ENCODE data around the gene RNF180.

The RNF180 gene

GRCh38 chr5:64165500-64166200, at the start of gene RNF180:
Gene RNF180, plus strand, starts transcription at chr5:64165843. Its CDS starts 34,965 bp downstream, at chr5:64200808.
- DNase-seq, result no peak

GRCh38 chr5:64125521-64125920, 40.1 kb upstream of the RNF180 start:
- DNase-seq, result no peak

- DNase-seq, result no peak
These were observed 39.4 kb upstream of the RNF180 start for GRCh38 chr5:64126202-64126741.

GRCh38 chr5:64140018-64140417, 25.6 kb upstream of the RNF180 start:
- no peak for DNase-seq

GRCh38 chr5:64144425-64145215, 21.0 kb upstream of the RNF180 start:
- DNase-seq, result no peak

GRCh38 chr5:64145216-64145895, 20.3 kb upstream of the RNF180 start:
- no peak for DNase-seq

- no peak for DNase-seq
These were observed 18.3 kb upstream of the RNF180 start for GRCh38 chr5:64147379-64147778.

- peak; percentile 2 for DNase-seq
These were observed 17.7 kb upstream of the RNF180 start for GRCh38 chr5:64147849-64148441.

- no peak for DNase-seq
These were observed 16.4 kb upstream of the RNF180 start for GRCh38 chr5:64149268-64149667.

GRCh38 chr5:64149857-64150521, 15.7 kb upstream of the RNF180 start:
- no peak for DNase-seq

GRCh38 chr5:64156261-64156660, 9.4 kb upstream of the RNF180 start:
- DNase-seq, result no peak

- no peak for DNase-seq
These were observed 6.8 kb upstream of the RNF180 start for GRCh38 chr5:64158827-64159226.

GRCh38 chr5:64160201-64160600, 5.4 kb upstream of the RNF180 start:
- DNase-seq, result no peak

GRCh38 chr5:64161420-64161819, 4.2 kb upstream of the RNF180 start:
- no peak for DNase-seq

GRCh38 chr5:64163135-64163534, 2.5 kb upstream of the RNF180 start:
- DNase-seq, result no peak

- DNase-seq, result no peak
These were observed 1.9 kb upstream of the RNF180 start for GRCh38 chr5:64163746-64164145.

GRCh38 chr5:64164166-64164565, 1.5 kb upstream of the RNF180 start:
- DNase-seq, result no peak

- DNase-seq, result no peak
These were observed 513 bp upstream of the RNF180 start for GRCh38 chr5:64165160-64165499.

- no peak for DNase-seq
These were observed 737 bp downstream of the RNF180 start for GRCh38 chr5:64166201-64166959.

GRCh38 chr5:64176301-64176700, 10.7 kb downstream of the RNF180 start:
- no peak for DNase-seq

GRCh38 chr5:64180661-64181343, 15.2 kb downstream of the RNF180 start:
- no peak for DNase-seq

All from NCI-H1436 (cell line).